ENCODE measurements around the gene SYNE4. TPM values are rescaled to one million over a fixed set of nuclear protein-coding genes. Genes with fewer than 3 reads are reported as not detected.
"Not testable (repeated sequence)": the region's sequence is repeated elsewhere in the genome, so short reads cannot be mapped to it uniquely, and the experiment has no call there.

SYNE4 gene
- total and polyA plus RNA-seq, 2 of the 4 experiments (the other 2 are of a cell fraction), result 0.27 TPM; not detected in 1

DNA sequence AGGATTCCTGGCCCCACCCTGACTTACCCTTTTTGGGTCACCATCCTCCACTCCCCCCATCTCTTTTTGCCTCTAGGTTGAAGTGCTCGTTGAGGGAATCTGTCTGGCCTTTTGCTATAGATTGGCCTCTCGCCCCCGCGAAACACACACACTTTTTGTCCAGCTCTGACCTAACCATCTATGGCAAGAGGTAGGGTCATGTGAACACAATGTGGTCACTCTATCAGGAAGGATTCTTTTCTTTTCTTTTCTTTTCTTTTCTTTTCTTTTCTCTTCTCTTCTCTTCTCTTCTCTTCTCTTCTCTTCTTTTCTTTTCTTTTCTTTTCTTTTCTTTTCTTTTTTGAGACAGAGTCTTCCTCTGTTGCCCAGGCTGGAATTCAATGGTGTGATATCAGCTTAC is 27.6 kb downstream of the SYNE4 start:
- H2BK120ac ChIP-seq (ENCODE audit: low read depth, low read length); H3K4me3 ChIP-seq (ENCODE audit: insufficient read depth, low read depth, low read length); H3K14ac ChIP-seq (replicated peaks; ENCODE audit: low read depth, low read length); H3K9ac ChIP-seq (ENCODE audit: low read depth, low read length); H4K8ac ChIP-seq (ENCODE audit: low read depth in 2 of 2, low read length in 2 of 2); H2AFZ ChIP-seq (replicated peaks; ENCODE audit: low read length, poor library complexity); H3K9me1 ChIP-seq (ENCODE audit: insufficient read depth, low read length); H3K27ac ChIP-seq (ENCODE audit: insufficient read depth, low read length); H3K23ac ChIP-seq (ENCODE audit: low read depth, low read length); POLR2A ChIA-PET (ENCODE audit: unreplicated experiment); H2BK15ac ChIP-seq (ENCODE audit: low read depth, low read length); H2AK9ac ChIP-seq (replicated peaks; ENCODE audit: low read depth, low read length, poor library complexity); H3K9me3 ChIP-seq (ENCODE audit: control insufficient read depth, insufficient read depth, low read length); H3K79me1 ChIP-seq (ENCODE audit: low read depth in 1 of 2, low read length in 2 of 2); DNase-seq; H2AK5ac ChIP-seq (ENCODE audit: low read depth, low read length); H4K5ac ChIP-seq (ENCODE audit: low read depth, low read length); H3K4me1 ChIP-seq (ENCODE audit: control insufficient read depth, insufficient read depth, low read length); BruUV-seq (replicated peaks); in situ Hi-C loops (cut with MboI; ENCODE audit: low sequenced_read_pairs); H3K56ac ChIP-seq (ENCODE audit: extremely low read depth, insufficient read depth, low read length); CTCF ChIA-PET; H3K36me3 ChIP-seq (ENCODE audit: control insufficient read depth, insufficient read depth, low read length); H2BK20ac ChIP-seq (ENCODE audit: low read depth, low read length); H4K91ac ChIP-seq (ENCODE audit: insufficient read depth, low read depth, low read length); intact Hi-C loops (cut with micrococcal nuclease); ATAC-seq (ENCODE audit: low read depth); H4K20me1 ChIP-seq (ENCODE audit: insufficient read depth, low read length); H3K4ac ChIP-seq (ENCODE audit: low read depth, low read length); dilution Hi-C loops (cut with HindIII; ENCODE audit: low sequenced_read_pairs, unreplicated experiment); H3K18ac ChIP-seq (ENCODE audit: low read depth, low read length); H3K4me2 ChIP-seq (ENCODE audit: low read depth, low read length); H2BK5ac ChIP-seq (ENCODE audit: low read depth, low read length, poor library complexity, severe bottlenecking): not testable (repeated sequence)
- WGBS, 2 experiments (ENCODE audit: extremely low coverage in 2 of 2, insufficient read length in 1 of 2), result no CpG with 5 or more reads among the region's 4 CpGs
- H3K27me3 ChIP-seq (ENCODE audit: control insufficient read depth, insufficient read depth, low read length), result peaks cover 25% of the 10 kb centered on the region
